OCI-LY1 (cell line): ENCODE measurements around the gene TMEM212.

Experiments
- H2AFZ ChIP-seq: fragments of 200-600 bp; sonication (generic), shearing (Covaris generic); 2 replicates; pipeline ENCODE4 v1.6.0; 2014; ENCODE audit warnings: antibody characterized with exemption, mild to moderate bottlenecking, low read length
- H3F3A ChIP-seq: fragments of 200-600 bp; sonication (generic), shearing (Covaris generic); 2 replicates; pipeline ENCODE4 v1.6.0; 2014; ENCODE audit warnings: mild to moderate bottlenecking, antibody characterized with exemption, low read length, moderate library complexity; ENCODE audit not compliant: insufficient read depth
- H3K27ac ChIP-seq: fragments of 200-600 bp; sonication (generic); 2 replicates; pipeline ENCODE4 v1.5.1; 2014; ENCODE audit warnings: low read length, mixed run types, mild to moderate bottlenecking, low read depth; ENCODE audit not compliant: poor library complexity, severe bottlenecking
- H3K27me3 ChIP-seq: fragments of 200-600 bp; sonication (generic); 2 replicates; pipeline ENCODE4 v1.6.0; 2014; ENCODE audit warnings: antibody characterized with exemption, mild to moderate bottlenecking, low read length, moderate library complexity; ENCODE audit not compliant: insufficient read depth
- H3K36me3 ChIP-seq: fragments of 200-600 bp; sonication (generic); 2 replicates; pipeline ENCODE4 v1.6.1; 2014; ENCODE audit warnings: mild to moderate bottlenecking, antibody characterized with exemption, low read length, moderate library complexity, mixed read lengths; ENCODE audit not compliant: insufficient read depth
- H3K4me1 ChIP-seq: fragments of 200-600 bp; sonication (generic); 2 replicates; pipeline ENCODE4 v1.5.1; 2014; ENCODE audit warnings: mild to moderate bottlenecking, low read length, moderate library complexity; ENCODE audit not compliant: insufficient read depth, severe bottlenecking
- H3K4me2 ChIP-seq: fragments of 200-600 bp; sonication (generic), shearing (Covaris generic); 2 replicates; pipeline ENCODE4 v1.6.1; 2014; ENCODE audit warnings: low read length
- H3K4me3 ChIP-seq: fragments of 200-600 bp; sonication (generic); 2 replicates; pipeline ENCODE4 v1.5.1; 2014; ENCODE audit warnings: low read length, low read depth, mild to moderate bottlenecking, mixed read lengths; ENCODE audit not compliant: poor library complexity, severe bottlenecking
- H3K79me2 ChIP-seq: fragments of 200-600 bp; shearing (Covaris generic); 2 replicates; pipeline ENCODE4 v1.6.1; 2016; ENCODE audit warnings: mixed run types, low read length, mixed read lengths; ENCODE audit not compliant: insufficient read depth
- H3K9ac ChIP-seq: fragments of 200-600 bp; sonication (generic), shearing (Covaris generic); 2 replicates; pipeline ENCODE4 v1.6.1; 2014; ENCODE audit warnings: mild to moderate bottlenecking, low read length, mixed read lengths
- H3K9me2 ChIP-seq: fragments of 200-600 bp; sonication (generic), shearing (Covaris generic); 2 replicates; pipeline ENCODE4 v1.6.1; 2014; ENCODE audit warnings: low read depth, mild to moderate bottlenecking, low read length, mixed read lengths
- H3K9me3 ChIP-seq: fragments of 200-600 bp; shearing (Covaris generic); 2 replicates; pipeline ENCODE4 v1.6.1; 2014; ENCODE audit warnings: low read length, mixed read lengths
- H4K20me1 ChIP-seq: fragments of 200-600 bp; sonication (generic), shearing (Covaris generic); 2 replicates; pipeline ENCODE4 v1.6.0; 2016; ENCODE audit warnings: mild to moderate bottlenecking, low read length; ENCODE audit not compliant: insufficient read depth
- EZH2 ChIP-seq: fragments of 200-600 bp; sonication (generic), shearing (Covaris generic); IDR thresholded peaks from 2 replicates; pipeline ENCODE4 v1.8.0; 2017; ENCODE audit warnings: borderline replicate concordance, mixed run types, mild to moderate bottlenecking, antibody characterized with exemption, low read length, moderate library complexity, mixed read lengths
- TF ChIP-seq, protein P1 (sequence below): fragments of 200-600 bp; sonication (generic), shearing (Covaris generic); IDR thresholded peaks from 2 replicates; pipeline ENCODE4 v1.5.1; 2017; ENCODE audit warnings: mild to moderate bottlenecking, antibody characterized with exemption, low read length, moderate library complexity, mixed read lengths

The TMEM212 gene

GRCh38 chr3:171871392-171872274 lies 28.5 kb downstream of the TMEM212 start:
- TF ChIP-seq, protein P1, sequence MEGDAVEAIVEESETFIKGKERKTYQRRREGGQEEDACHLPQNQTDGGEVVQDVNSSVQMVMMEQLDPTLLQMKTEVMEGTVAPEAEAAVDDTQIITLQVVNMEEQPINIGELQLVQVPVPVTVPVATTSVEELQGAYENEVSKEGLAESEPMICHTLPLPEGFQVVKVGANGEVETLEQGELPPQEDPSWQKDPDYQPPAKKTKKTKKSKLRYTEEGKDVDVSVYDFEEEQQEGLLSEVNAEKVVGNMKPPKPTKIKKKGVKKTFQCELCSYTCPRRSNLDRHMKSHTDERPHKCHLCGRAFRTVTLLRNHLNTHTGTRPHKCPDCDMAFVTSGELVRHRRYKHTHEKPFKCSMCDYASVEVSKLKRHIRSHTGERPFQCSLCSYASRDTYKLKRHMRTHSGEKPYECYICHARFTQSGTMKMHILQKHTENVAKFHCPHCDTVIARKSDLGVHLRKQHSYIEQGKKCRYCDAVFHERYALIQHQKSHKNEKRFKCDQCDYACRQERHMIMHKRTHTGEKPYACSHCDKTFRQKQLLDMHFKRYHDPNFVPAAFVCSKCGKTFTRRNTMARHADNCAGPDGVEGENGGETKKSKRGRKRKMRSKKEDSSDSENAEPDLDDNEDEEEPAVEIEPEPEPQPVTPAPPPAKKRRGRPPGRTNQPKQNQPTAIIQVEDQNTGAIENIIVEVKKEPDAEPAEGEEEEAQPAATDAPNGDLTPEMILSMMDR, result no peak
- no peak for TF ChIP-seq EZH2
- no peak overlapping the region for H3K4me3 ChIP-seq
- no peaks in the 10 kb centered on the region for H3K9me3 ChIP-seq
- H3K27me3 ChIP-seq, result no peaks in the 10 kb centered on the region
- no peaks in the 10 kb centered on the region for H3K36me3 ChIP-seq
- H4K20me1 ChIP-seq, result no peaks in the 10 kb centered on the region
- H3K27ac ChIP-seq, result no peak overlapping the region
- H2AFZ ChIP-seq, result no peak overlapping the region
- no peak overlapping the region for H3K9ac ChIP-seq
- no peaks in the 10 kb centered on the region for H3F3A ChIP-seq
- H3K79me2 ChIP-seq, result no peaks in the 10 kb centered on the region
- H3K4me1 ChIP-seq, result no peaks in the 10 kb centered on the region
- no peaks in the 10 kb centered on the region for H3K9me2 ChIP-seq
- no peak overlapping the region for H3K4me2 ChIP-seq

- no peak overlapping the region for H3K9ac ChIP-seq
- H3F3A ChIP-seq, result no peaks in the 10 kb centered on the region
- H3K4me1 ChIP-seq, result no peaks in the 10 kb centered on the region
- H3K36me3 ChIP-seq, result no peaks in the 10 kb centered on the region
- no peaks in the 10 kb centered on the region for H3K27me3 ChIP-seq
- TF ChIP-seq, protein P1, result no peak
- TF ChIP-seq EZH2, result no peak
- no peak overlapping the region for H3K4me2 ChIP-seq
- no peaks in the 10 kb centered on the region for H3K9me2 ChIP-seq
- H3K79me2 ChIP-seq, result no peaks in the 10 kb centered on the region
- no peaks in the 10 kb centered on the region for H3K9me3 ChIP-seq
- no peak overlapping the region for H3K4me3 ChIP-seq
- no peaks in the 10 kb centered on the region for H4K20me1 ChIP-seq
- no peak overlapping the region for H3K27ac ChIP-seq
- no peak overlapping the region for H2AFZ ChIP-seq
Observed at GRCh38 chr3:171873580-171873979, 30.4 kb downstream of the TMEM212 start.

DNA sequence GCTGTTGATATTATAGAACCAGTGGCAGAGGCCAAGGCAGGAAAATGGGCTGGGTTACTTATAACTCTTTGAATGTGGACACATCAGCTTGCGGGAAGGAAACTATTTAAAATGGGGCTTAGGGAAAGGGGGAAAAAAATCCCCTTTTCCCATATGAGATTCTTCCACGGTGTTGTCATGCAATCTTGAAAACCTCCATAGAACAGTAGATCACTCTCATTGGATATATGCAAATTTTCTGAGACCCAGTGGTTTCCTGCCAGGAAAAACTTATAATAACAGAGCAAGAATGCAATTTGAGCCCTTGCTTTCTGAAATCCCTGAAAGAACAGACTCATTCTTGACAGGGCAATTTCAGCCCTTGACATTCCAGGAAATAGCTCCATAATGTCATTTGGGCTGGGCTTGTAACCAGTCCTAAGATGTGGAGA lies 31.1 kb downstream of the TMEM212 start:
- Histone ChIP-seq H3K36me3 (no peaks in the 10 kb centered on the region), H3K27me3 (no peaks in the 10 kb centered on the region), H2AFZ (no peak overlapping the region), H3K79me2 (no peaks in the 10 kb centered on the region), H3K9me2 (no peaks in the 10 kb centered on the region), H3K4me3 (no peak overlapping the region), H3K9me3 (no peaks in the 10 kb centered on the region), H3K9ac (no peak overlapping the region), H3K27ac (no peak overlapping the region), H3K4me2 (no peak overlapping the region), H3F3A (no peaks in the 10 kb centered on the region), H4K20me1 (no peaks in the 10 kb centered on the region), H3K4me1 (no peaks in the 10 kb centered on the region)
- TF ChIP-seq EZH2, result no peak
- TF ChIP-seq, protein P1, result no peak
